ENCODE data around the gene PHLPP1. TPM values are rescaled to one million over a fixed set of nuclear protein-coding genes. Genes with fewer than 3 reads are reported as not detected.

The PHLPP1 gene
- total and polyA plus RNA-seq, 2 experiments from 2014 or later, result 15.7 to 73.6 TPM

GRCh38 chr18:62996566-62996965 lies 281.2 kb downstream of the PHLPP1 start (continued):
- TF ChIP-seq ZNF462 (CRISPR knock-in tag; IDR thresholded peaks at IDR 0.05) (no peak), CREB1 (CRISPR knock-in tag; IDR thresholded peaks at IDR 0.05; ENCODE audit: low read depth) (no peak)

- no peaks in the 10 kb centered on the region for H3F3A ChIP-seq (replicated peaks; ENCODE audit: low read depth)
- ATAC-seq (no peak), DNase-seq (ENCODE audit: low spot score) (no peak)
- H3K79me2 ChIP-seq (replicated peaks; ENCODE audit: insufficient read depth), result no peaks in the 10 kb centered on the region
- Mint-ChIP-seq H3K27ac (no peak overlapping the region), H3K4me1 (peaks cover 5% of the 10 kb centered on the region), H3K9me3 (no peaks in the 10 kb centered on the region), H3K27me3 (ENCODE audit: insufficient read depth, low read depth, poor library complexity) (peaks cover 3% of the 10 kb centered on the region), H3K4me3 (no peak overlapping the region), H3K36me3 (ENCODE audit: low read depth) (no peaks in the 10 kb centered on the region)
- no peak overlapping the region for H3K4me3 ChIP-seq
- H4K20me1 ChIP-seq (replicated peaks; ENCODE audit: insufficient read depth), result no peaks in the 10 kb centered on the region
- no peaks in the 10 kb centered on the region for H3K36me3 ChIP-seq (ENCODE audit: insufficient read depth)
- H2AFZ ChIP-seq, result no peak overlapping the region
- no peak overlapping the region for H3K27ac ChIP-seq (ENCODE audit: low read depth)
- H3K4me2 ChIP-seq, result no peak overlapping the region
- H3K9me2 ChIP-seq (ENCODE audit: insufficient read depth), result no peaks in the 10 kb centered on the region
- H3K4me1 ChIP-seq (ENCODE audit: insufficient read depth), result no peaks in the 10 kb centered on the region
- no peaks in the 10 kb centered on the region for H3K27me3 ChIP-seq (ENCODE audit: insufficient read depth)
- TF ChIP-seq JUNB (IDR thresholded peaks at IDR 0.05; ENCODE audit: unreplicated experiment) (no peak), NANOG (IDR thresholded peaks at IDR 0.05; ENCODE audit: borderline replicate concordance) (no peak), EZH2 (IDR thresholded peaks at IDR 0.05; ENCODE audit: low read depth, unreplicated experiment) (no peak), STAT1 (IDR thresholded peaks at IDR 0.05; ENCODE audit: unreplicated experiment) (no peak), ZNF462 (CRISPR knock-in tag; IDR thresholded peaks at IDR 0.05) (no peak), ETS1 (IDR thresholded peaks at IDR 0.05) (no peak), ZNF114 (CRISPR knock-in tag; IDR thresholded peaks at IDR 0.05) (no peak), EZH2phosphoT487 (IDR thresholded peaks at IDR 0.05; ENCODE audit: unreplicated experiment) (no peak), POLR2AphosphoS5 (IDR thresholded peaks at IDR 0.05; ENCODE audit: low read depth) (no peak), CREB1 (CRISPR knock-in tag; IDR thresholded peaks at IDR 0.05; ENCODE audit: low read depth) (no peak)
Observed at GRCh38 chr18:62997076-62997475, 281.7 kb downstream of the PHLPP1 start.
